Left forelimb (tissue), 1 donor: ENCODE results near the gene ZNF469.
A peak's percentile ranks its signal among the peaks of the same experiment; 100 is the strongest.

Experiments
- DNase-seq: peaks from one replicate; pipeline ENCODE4 v3.0.0-alpha.2; 2018; ENCODE audit warnings: low spot score

The ZNF469 gene

DNA sequence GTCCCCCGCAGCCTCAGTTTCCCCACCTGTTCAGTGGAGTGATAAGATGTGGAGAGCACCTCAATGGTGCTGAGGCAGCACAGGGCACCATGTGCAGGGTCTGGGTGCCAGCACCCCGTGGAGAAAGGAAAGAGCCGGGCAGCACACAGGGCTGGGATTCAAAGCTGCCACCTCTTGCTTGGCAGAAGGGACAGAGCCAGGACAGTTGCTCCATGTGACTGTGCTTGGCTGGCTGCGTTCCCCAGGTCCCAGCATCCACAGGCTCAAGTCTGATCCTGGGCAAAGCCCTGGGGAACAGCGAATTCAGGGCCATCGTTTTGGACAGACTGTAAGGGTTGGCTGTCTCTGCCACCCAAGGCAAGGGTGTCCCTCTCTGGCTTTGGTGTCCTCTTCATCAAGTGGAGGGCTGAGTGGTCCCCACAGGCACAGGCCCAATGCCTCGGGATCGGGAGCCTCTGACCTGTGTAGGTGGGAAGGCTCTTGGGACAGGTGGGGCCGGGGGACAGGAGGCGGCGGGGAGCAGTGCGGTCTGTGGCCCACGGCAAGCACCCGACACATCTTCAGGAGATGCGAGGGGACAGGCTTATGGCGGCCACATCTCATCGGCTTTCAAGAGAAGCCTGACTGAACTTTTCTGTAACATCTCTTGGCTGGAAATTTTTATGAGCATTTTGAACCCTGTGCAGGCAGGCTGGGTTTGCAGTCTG, 8.5 kb downstream of the ZNF469 start:
- no peak for DNase-seq

DNA sequence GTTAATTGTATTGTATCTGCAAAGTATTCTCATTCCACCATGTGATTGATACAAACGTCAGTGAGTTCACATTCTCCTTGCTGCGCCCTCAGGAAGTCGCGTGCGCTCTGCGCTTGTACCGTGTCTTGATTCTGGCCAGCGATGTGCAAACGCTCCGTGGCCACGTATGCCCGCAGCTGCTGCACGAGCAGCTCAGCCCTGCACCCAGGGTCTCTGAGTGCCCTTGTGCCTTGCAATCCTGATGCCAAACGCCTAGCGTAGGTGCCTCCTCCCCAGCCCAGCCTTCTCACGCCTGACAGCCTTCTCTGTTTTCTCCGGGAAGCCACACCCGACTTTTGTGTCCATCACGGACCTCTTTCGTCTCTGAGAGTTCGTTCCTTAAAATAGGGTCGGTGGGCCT, 9.4 kb downstream of the ZNF469 start:
- DNase-seq, result no peak

DNA sequence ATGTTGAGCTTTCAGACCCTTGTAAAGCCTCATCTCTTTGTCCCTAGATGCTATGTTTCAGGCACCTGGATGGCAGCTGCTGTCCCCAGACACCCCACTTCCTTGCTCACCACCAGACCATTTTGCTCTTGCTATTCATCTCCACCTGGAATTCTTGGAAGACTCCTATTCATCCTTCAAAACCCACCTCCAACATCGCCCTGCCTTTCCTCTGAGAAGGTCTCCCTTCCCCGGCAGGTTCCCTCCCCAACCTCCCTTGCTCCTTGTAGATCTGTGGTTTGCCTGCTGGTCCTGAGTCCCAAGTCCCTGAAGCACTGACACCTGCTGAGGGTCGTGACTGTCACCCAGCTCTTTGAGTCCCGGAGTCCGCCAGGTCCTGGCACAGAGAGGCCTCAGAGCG, 9.9 kb downstream of the ZNF469 start:
- DNase-seq, result no peak

DNA sequence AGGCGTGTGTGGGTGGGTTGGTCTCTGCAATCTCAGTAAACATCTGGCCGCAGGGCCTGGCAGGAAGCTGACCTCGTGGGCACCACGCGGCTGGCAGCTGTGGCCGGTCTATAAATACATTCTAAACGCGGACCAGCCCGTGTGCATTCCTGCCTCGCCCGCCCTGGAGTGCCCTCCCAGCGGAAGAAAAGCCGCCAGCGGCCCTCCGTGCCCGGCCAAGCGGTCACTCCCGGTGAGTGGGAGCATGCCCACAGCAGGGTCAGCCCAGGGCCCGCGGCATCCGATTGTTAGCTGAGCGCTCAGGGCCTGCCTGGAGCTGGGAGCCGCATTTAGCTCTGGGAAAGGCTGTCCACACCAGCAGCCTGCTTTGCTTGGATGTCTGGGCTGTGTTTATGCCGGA, 10.3 kb downstream of the ZNF469 start:
- no peak for DNase-seq

DNA sequence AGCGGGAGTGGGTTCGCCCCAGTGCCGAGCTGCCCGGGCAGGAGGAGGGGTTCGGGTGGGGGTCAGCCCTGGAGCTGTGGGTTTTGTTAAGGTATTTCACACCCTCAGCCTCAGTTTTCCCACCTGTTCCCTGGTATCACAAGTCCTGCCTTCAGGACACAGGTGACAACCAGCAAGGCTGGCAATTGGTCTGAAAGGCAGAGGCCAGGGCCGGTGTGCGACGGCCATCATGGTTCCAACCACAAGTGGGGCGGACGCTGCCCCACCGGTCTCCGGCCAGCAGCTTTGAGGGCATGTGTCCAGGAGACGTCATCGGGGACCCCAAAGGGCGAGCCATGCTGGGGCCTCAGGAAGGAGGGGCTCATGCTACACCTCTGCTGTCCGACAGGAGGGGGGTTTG, 10.8 kb downstream of the ZNF469 start:
- no peak for DNase-seq

DNA sequence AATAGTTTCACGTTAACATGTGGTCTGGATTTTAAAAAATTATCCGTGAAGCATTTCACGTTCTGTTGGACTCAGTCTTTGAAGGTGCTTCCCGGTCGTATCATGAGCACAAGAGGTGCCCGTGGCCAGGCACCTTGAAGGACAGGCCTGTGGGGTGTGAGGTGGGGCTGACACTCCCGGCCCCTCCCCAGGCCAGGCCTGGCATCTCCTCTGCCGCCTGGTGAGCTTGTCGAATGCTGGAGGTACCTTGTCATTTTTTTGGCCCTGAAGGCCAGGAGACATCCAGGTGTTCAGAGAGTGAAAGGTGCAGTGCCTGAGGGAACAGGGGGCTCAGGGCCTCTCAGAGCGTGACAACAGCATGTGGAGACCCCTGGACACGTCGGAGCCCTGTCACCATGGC, 11.7 kb downstream of the ZNF469 start:
- no peak for DNase-seq

DNA sequence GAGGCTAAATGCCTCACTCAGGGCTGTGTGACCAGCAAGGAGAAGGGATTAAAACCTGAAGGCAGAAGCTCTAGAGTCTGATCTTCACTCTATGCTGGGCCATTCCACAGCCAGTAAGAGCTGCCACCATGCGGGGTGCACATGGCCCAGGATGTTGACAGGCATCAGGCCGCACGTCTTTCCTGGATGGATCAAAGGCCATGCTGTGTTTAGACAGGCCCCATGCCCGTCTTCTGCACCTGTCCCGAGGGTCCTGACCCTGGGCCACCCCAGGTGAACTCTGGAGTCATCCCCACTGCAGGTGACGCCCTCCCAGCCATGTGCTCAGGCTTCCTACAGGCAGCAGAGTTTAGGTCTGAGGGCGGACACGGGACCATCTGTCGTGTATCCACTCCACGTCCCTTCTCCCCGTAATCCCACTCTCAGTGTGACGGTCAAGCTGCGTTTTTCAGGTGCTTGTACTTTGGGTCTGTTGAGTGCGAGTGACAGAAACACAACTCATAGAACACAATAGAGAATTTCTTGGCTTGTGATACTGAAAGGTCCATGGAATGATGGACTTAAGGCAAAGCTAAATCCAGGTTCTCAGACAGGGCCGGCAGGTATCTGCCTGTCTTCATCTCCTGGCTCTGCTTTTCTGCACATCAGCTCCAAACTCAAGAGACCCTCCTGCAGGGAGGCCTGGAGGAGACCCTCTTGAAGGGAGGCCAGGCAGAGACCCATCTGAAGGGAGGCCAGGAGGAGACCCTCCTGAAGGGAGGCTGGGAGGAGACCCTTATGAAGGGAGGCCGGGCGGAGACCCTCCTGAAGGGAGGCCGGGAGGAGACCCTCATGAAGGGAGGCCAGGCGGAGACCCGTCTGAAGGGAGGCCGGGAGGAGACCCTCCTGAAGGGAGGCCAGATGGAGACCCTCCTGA, 13.2 kb downstream of the ZNF469 start:
- DNase-seq, result no peak

DNA sequence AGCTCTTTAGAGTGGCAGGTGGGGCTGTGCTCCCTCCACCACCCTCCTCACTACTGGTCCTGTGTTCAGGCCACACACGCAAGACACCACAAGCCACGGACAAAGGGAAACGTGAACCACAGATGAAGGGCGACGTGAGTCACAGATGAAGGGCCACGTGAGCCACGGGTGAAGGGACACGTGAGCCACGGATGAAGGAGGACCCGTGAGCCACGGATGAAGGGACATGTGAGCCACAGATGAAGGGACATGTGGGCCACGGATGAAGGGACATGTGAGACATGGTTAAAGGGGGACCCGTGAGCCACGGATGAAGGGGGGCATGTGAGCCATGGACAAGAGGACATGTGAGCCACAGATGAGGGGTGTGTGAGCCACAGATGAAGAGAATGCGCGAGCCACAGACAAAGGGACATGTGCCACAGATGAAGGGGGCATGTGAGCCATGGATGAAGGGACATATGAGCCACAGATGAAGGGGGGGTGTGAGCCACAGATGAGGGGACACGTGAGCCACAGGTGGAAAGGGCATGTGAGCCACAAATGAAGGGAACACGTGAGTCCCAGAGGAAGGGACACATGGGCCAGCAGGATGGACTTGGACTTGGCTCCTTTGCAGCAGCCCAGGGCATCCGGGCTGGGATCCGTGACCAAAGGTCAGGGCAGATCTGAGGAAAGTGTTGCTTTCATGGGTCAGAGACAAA, 15.6 kb downstream of the ZNF469 start:
- no peak for DNase-seq

DNA sequence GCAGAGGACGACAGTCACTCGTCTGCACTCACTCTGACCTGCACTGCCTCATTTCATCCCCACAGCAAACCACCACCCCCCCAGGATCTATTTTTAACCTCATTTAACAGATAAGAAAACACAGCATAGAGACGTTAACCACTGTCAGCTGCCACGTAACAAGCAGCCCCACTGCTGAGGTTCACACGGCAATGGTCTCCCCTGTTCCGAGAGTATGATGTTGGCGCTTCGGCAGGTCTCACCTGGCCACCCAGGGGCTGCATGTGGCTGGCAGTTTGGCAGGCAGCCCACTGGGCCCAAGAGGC, 16.1 kb downstream of the ZNF469 start:
- no peak for DNase-seq

DNA sequence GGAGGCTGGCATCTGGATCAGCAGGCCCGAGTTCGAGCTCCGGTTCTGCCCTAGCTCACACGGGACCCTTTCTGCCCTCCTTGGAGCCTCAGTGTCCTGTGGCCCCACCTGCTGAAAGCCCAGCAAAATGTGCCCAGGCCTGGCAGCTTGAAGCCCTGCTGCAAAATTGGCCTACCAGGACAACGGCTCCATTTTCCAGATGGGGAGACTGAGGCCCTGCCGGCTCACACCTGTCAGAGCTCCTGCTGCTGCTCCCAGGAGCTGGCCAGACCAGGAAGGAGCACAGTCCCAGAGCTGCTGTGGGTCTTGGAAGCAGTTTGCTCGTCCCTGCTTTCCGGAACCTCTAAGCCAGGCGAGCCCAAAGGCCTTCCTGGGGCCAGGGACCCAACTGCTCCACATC, 17.4 kb downstream of the ZNF469 start:
- no peak for DNase-seq

DNA sequence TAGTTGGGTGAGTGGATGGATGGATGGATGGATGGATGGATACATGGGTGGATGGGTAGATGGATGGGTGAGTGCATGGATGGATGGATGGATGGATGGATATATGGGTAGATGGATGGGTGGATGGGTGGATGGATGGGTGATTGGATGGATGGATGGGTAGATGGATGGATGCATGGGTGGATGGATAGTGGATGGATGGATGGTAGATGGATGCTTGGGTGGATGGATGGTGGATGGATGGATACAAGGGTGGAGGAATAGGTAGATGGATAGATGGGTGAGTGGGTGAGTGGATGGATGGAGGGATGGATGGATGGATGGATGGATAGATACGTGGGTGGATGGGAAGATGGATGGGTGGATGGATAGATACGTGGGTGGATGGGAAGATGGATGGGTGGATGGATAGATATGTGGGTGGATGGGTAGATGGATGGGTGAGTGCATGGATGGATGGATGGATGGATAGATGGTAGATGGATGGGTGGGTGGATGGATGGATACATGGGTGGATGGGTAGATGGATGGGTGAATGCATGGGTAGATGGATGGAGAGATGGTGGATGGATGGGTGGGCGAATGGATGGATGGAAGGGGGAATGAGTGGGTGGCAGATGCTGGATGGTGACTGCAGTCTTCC, 19.0 kb downstream of the ZNF469 start:
- DNase-seq, result no peak

DNA sequence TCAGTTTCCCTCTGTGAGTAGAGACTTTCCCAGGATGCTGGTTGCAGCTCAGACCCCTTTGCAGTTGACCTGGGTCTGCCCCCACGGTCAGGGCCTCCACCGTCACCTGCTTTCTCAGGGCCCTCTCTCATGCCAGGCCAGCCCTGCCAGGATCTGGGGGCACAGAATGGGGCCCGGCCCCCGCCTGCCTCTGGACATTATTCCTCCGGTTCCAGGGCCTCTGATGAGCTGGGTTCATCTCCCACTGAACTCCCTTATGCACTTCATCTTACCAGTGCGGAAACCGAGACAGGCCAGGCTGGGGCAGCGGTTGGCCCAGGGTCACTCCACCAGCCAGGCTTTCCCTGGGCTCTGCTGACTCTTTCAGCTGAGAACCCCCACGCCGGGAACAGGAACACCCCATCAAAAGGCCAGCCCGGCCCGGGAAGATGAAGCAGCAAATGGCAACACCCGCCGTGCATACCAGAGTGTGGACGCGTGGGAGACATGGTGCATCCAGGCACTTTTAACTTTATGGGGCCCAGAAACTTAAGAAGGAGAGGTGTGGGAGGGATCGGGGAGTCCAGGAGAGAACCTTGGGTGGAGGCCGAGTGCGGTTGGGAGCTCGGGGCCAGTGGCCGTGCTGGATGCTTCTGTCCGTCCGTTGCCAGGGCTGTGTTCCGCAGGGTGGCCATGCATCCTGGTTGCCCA, 19.9 kb downstream of the ZNF469 start:
- no peak for DNase-seq

DNA sequence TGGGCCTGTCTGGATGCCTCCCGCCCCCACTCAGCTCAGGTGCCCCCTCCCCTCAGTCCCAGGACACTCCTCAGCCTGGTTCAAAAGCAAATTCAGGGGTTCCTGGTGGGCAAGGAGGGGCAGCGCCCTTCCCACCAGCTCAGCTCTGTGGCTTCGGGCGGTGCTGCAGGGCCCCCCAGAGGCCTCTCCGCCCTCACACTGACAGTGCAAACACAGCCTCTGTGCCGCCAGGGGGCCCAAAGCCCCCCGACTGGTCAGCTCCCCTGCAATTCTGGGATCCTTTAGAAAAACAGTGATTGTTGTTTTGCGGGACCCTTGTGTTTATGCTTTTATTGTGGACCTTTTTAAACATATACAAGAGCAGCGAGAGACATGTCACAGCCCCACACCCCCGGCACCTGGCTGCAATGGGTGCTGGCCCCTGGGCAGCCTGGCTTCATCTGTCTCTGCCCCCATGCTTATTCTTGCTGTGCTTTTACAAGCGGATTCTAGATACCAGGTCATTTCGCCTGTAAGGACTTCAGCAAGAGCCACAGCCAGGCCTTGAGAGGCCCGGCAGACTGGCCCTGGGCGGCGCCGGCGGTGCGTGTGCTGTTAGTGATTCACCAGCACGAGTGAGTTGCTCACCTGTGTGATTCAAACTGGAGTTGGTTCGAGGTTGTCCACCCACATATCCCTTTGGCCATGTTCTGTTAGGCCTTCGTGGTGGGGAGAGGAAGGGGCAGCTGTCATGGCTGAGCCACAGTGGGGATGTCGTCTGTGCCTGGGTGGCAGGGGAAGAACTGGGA, 21.2 kb downstream of the ZNF469 start:
- no peak for DNase-seq

DNA sequence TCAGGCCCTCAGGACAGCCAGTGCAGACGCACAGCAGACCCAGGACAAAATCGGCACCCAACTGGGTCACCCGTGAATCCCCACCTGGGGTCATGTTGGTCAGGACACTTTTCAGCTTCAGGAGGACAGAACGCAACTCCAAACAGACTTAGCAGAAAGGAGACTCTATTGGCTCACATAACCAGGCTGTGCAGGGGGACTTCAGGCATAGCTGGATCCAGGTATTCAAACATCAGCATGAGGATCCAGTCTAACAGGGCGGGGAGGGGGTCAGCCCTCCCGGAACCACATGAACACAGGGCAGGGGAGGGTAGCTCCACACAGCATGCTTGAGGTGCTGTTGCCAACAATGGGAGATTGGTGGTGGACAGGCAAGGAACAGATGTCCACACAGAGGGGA, 22.0 kb downstream of the ZNF469 start:
- DNase-seq, result no peak

DNA sequence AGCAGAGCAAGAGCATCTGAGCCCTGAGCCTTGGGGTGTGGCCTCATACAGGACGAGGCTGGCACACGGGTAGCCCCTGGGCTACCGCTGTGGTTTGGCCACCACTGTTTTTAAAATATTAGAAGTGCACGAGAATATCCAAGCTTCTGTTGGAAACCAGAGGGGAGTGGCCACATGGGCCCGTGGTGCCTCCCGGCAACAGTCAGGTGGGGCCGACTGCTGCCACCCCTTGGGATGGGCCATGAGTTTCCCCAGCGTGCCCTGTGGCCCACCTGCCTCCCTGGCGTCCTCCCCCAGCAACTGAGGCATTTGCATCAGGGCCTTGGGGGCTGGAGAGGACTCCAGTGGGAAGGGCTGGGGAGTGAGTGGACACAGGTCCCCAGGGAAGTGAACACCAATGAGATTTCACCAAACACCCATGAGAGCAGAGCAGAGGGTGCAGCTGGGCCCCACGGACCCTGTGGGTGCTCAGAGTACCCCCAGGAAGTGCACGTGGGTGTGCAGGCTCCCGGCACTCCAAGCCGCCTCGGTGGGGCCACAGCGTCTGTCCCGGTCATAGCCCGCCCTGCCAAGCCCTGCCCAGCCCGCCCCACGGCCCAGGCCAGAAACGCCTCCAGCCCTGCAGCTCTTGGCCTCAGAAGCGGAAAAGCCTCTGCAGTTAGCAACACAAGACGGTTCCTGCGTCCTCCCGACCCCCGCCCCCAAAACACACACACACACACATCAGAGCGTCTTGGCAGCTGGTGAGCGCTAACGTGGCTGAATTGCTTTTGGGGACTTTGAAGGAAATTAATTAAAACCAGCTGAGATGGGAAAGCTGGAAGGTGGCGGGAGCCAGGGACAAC, 22.7 kb downstream of the ZNF469 start:
- DNase-seq, result peak; percentile 92

DNA sequence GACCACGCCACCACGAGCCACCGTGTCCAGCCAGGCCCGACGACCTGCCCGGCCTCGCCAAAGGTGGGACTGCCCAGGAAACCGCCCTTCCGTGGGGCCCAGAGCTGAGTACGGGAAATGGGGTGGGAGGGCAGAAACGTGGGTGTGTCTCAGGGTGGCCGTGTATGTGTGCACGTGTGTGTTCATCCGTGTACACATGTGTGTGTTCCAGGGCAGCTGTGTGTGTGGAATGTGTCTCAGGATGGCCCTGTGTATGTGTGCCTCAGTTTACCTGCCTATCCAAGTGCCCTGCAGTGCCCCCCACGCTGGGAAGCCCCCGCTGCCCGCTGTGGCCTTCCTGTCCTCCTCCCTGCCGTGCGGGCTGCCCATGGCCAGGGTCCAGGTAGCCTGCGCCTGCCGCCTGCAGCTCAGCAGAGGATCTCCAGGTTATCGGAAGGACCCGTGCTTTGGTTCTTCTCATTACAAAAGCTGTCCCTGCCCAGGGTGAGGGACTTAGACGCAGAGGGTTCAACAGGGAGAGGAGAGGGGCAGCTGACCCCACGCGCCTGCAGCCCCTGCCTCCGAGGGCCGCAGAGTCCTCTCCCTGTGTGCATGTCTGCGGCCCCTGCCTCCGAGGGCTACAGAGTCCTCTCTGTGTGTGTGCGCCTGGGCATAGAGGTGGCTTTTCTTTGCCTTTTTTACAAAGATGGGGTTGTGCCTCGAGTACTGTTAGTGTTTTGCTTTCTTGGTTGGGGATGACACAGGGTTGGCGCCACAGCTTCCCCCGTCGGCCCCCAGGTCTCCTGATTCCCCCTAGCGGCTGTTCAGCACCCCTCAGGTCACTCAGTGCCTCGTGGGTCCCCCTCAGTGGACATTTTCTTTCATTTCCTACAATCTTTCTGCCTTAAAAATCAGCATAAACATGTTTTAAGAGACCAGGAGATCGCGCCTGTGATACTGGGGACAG, 23.6 kb downstream of the ZNF469 start:
- DNase-seq, result no peak

DNA sequence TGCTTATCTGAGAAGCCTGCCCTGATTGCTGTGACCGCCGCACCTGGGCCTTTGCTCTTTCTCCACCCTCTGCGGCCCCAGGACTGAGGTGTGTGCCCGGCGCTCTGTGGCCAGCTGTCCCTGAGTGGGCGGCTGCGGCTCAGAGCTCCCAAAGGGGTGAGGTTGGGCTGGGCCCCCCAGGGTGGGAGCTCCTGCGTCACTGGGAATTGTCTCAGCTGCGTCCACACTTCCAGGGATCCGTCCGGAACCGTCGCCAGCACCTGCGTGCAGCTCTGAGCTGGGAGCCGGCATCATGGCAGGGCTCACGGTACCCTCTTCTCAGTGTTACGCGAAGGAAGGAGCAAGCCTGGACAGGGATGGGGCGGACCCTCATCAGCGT, 24.3 kb downstream of the ZNF469 start:
- no peak for DNase-seq

DNA sequence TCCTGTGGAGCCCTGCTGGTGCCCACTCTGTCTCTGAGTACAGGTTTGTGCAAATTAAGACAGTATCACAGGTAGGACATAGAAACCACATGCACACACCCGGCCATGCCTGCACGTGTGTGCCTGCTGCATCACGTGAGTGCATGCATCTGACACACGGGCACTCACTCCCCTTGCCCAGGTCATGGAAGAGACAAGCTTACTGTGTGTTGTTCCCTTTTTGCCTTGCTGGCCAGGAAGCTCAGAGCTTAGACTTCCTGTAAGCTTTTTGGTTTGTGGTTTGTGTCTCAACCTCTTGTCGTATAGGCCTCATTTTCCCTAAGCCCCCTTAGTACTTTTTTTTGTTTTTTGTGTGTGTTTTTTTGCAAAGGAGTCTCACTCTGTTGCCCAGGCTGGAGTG, 25.0 kb downstream of the ZNF469 start:
- no peak for DNase-seq

DNA sequence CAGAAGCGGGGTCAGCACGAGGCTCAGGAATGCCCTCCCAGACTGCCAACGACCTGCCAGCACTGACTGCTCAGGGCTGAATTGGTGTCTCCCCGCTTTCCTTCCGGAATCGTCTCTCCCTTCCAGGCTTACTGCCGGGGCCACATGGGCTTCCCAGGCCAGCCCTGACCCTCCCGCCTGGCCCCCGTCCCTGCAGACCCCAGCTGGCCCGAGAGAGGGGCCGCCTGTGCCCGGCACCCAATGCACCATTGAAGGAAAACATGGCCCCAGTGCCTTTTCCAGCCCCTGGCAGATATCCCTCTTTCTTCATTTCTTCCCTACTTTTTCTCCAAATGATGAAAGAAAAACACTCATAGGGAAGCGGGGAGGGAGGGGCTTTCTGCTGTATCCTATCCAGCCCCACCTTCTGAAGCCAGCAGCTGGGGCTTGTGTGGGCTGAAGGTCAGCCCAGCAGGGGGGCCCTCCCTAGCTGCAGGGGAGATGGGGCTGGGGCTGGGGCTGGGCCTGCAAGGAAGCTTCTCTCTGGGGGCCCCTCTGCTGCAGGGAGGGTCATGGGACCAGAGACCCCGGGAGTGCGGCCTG, 25.9 kb downstream of the ZNF469 start:
- no peak for DNase-seq
